T-cell (primary cell): ENCODE data around the gene PYGM. TPM values are rescaled to one million over a fixed set of nuclear protein-coding genes. Genes with fewer than 3 reads are reported as not detected.

Source experiments
- ATAC-seq, 4 experiments: fragments of 200-7000 bp in 3 of 4; fragments of 150-1000 bp in 1 of 4; cut with Tn5 transposase; replicated peaks in 1 of 4; 1 replicate in 3 of 4; 2 replicates in 1 of 4; pipeline ENCODE4 v1.10.0; 2021; ENCODE audit warnings: moderate library complexity in 3 of 4, mild to moderate bottlenecking in 2 of 4, moderate number of reproducible peaks in 1 of 4
- CTCF ChIA-PET, 2 donors: fragments of 300-600 bp; sonication (Branson Sonifier 250); formaldehyde crosslinking; loops; one replicate each; lab custom pipeline; 2022; ENCODE audit warnings: antibody characterized with exemption in 2 of 2; lab: Charles Lee
- POLR2A ChIA-PET, 2 donors: fragments of 300-600 bp; sonication (Branson Sonifier 250); formaldehyde crosslinking; loops; one replicate each; lab custom pipeline; 2022; ENCODE audit warnings: antibody characterized with exemption in 2 of 2; lab: Charles Lee
- DNase-seq, 35 experiments: peaks; one replicate each; pipeline versions ENCODE4 v3.0.0 to v3.0.0-alpha.2; 2013 to 2023
- H3K27ac ChIP-seq: one replicate; pipeline ENCODE4 v1.5.1; 2013; ENCODE audit warnings: low read length
- H3K27me3 ChIP-seq, 2 experiments: replicated peaks in 1 of 2; 1 replicate in 1 of 2; 2 replicates in 1 of 2; pipeline versions ENCODE4 v1.6.1 to v1.7.0; 2013; ENCODE audit warnings: low read length in 1 of 2, mixed read lengths in 1 of 2; ENCODE audit not compliant: control insufficient read depth in 2 of 2, insufficient read depth in 2 of 2; ENCODE audit errors: extremely low read depth in 1 of 2
- H3K36me3 ChIP-seq, 2 donors: 1 replicate in 1 of 2; 2 replicates in 1 of 2; pipeline versions ENCODE4 v1.6.1 to v1.7.0; 2013; ENCODE audit warnings: low read length in 1 of 2; ENCODE audit not compliant: control insufficient read depth in 2 of 2, insufficient read depth in 1 of 2; ENCODE audit errors: extremely low read depth in 1 of 2
- H3K4me1 ChIP-seq, 2 experiments: 1 replicate in 1 of 2; 2 replicates in 1 of 2; pipeline versions ENCODE4 v1.6.1 to v1.7.0; 2013; ENCODE audit warnings: low read length in 2 of 2, mixed read lengths in 1 of 2; ENCODE audit not compliant: insufficient read depth in 2 of 2, control insufficient read depth in 1 of 2; ENCODE audit errors: extremely low read depth in 1 of 2
- H3K4me3 ChIP-seq, 2 donors: 1 replicate in 1 of 2; 2 replicates in 1 of 2; pipeline versions ENCODE4 v1.5.1 to v1.7.0; 2013; ENCODE audit warnings: mild to moderate bottlenecking in 2 of 2, low read length in 1 of 2, moderate library complexity in 1 of 2; ENCODE audit not compliant: control insufficient read depth in 1 of 2; ENCODE audit errors: extremely low read depth in 1 of 2
- H3K9me3 ChIP-seq: 2 replicates; pipeline ENCODE4 v1.7.0; 2013
- H3K27ac Mint-ChIP-seq, 2 donors: one replicate each; pipeline ENCODE4 v1.8.0; 2020 to 2021; ENCODE audit warnings: mild to moderate bottlenecking in 2 of 2, mixed read lengths in 2 of 2
- H3K27me3 Mint-ChIP-seq, 2 donors: one replicate each; pipeline ENCODE4 v1.8.0; 2021 to 2022; ENCODE audit warnings: mixed read lengths in 2 of 2
- H3K36me3 Mint-ChIP-seq: one replicate; pipeline ENCODE4 v1.8.0; 2021; ENCODE audit warnings: mixed read lengths
- H3K4me1 Mint-ChIP-seq, 3 donors: one replicate each; pipeline ENCODE4 v1.8.0; 2020 to 2022; ENCODE audit warnings: mixed read lengths in 3 of 3, mild to moderate bottlenecking in 1 of 3
- H3K4me3 Mint-ChIP-seq, 3 donors: one replicate each; pipeline ENCODE4 v1.8.0; 2020 to 2022; ENCODE audit warnings: mild to moderate bottlenecking in 3 of 3, mixed read lengths in 3 of 3, moderate library complexity in 3 of 3
- H3K9me3 Mint-ChIP-seq, 3 donors: one replicate each; pipeline ENCODE4 v1.8.0; 2020 to 2022; ENCODE audit warnings: mixed read lengths in 3 of 3
- WGBS: methylation state at CpG from one replicate; pipeline ENCODE4 v1.1.5; 2013; ENCODE audit warnings: missing lambda C conversion rate; ENCODE audit not compliant: insufficient coverage; 5-methylcytosine and 5-hydroxymethylcytosine counted together
- total RNA-seq, 35 experiments: library from RNA in 6 of 35; stranded (reverse) in 6 of 35; fragments of 120-200 nt in 1 of 35; gene quantifications; one replicate each; pipeline versions ENCODE4 v1.2.1 to v1.2.4 and lab custom pipeline; 2013 to 2026

PYGM gene
- total RNA-seq, 5 donors from 2014 or later (not counting 1 experiment from before 2014, with no cell fraction given), result 7.4 to 34.7 (median 8.5) TPM

DNA sequence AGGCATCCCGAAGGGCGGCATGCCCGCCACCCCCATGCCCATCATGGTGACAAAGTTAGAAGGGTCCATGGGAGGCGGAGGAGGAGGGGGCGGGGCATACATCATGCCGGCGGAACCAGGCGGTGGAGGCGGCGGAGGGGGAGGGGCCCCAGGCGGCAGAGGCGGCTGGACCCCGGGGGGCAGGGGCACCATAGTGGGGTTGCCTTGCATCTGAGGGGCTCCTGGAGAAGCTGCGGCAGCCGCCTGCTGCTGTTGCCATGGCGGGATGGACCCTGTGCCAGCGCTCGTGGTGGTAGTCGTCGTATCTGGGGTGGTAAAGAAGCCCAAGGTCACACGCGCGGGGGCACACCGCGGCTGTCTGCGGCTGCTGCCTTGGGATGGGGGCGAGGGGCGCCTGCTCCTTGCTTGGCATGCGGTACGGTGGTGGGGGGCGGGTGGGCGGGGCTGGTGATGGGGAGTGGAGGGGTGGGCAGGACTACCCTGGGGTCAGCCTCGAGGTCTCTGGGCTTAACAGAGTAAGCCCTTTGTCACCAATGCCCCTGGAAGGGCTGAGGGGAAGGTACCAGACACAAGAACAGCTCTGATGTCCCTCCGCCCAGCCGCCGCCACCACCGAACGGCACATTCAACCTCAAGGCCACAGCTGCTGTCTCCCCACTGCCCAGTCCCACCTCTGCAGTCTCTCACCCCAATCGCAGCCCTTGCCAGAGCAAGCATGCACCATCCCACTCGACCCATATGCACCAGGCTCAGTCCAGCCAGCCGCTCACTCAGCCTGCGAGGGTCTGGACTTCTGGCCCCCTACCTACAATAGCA is 6.3 kb upstream of the PYGM start:
- DNase-seq, result no peak
- no peak for ATAC-seq
- Histone ChIP-seq H3K27me3 (no peaks in the 10 kb centered on the region), H3K4me1 (peaks cover 58 to 96% of the 10 kb centered on the region in 2 experiments), H3K9me3 (no peaks in the 10 kb centered on the region), H3K27ac (no peak overlapping the region), H3K36me3 (peaks cover 11 to 79% of the 10 kb centered on the region in 2 donors), H3K4me3 (no peak overlapping the region)
- H3K36me3 Mint-ChIP-seq, result peaks cover 72% of the 10 kb centered on the region
- 82% methylated on average over 11 of the region's 42 CpGs for WGBS
- H3K27ac Mint-ChIP-seq, result peak overlapping the region; percentile 88 to 97
- no peaks in the 10 kb centered on the region for H3K27me3 Mint-ChIP-seq
- no peaks in the 10 kb centered on the region for H3K9me3 Mint-ChIP-seq
- CTCF ChIA-PET, result interaction anchor here in 1 of 2 donors (0.9 kb wide), 1 partner anchor 10 kb away, joined by 4 read pairs; no protein-coding TSS in a partner anchor
- H3K4me3 Mint-ChIP-seq, result peak overlapping the region in 2 of 3 donors; percentile 37 to 86
- H3K4me1 Mint-ChIP-seq, result peaks cover 90 to 95% (median 92%) of the 10 kb centered on the region in 3 donors
- POLR2A ChIA-PET, result interaction anchor here in 1 of 2 donors (0.6 to 1.5 kb wide), 2 partner anchors 9 to 19 kb away, joined by 4 to 12 read pairs; no protein-coding TSS in a partner anchor

DNA sequence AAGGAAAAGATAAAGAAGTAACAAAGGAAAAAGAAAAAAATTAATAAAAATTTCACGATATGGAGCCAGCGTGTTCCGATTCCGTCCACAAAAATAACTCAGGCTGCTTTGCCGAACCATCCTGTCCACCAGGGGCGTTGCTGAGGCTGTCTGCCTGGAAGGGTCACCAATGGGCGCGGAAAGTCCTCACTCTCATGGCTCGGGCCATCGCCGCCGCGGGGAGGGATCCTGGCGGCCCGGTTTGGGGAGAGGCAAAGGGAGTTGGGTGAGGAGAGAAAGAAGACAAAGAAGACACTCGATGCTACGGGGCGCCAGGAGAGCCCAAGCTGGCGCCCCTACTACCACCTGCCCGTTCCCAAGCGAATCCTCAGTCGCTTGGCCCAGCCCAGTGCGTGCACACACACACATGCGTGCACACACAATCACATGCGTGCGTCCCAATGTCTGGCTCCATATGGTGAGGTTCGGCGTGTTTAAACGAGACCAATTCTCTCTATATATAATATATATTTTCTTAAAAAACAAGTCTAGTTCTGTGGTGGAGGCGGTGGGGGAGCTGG is 5.6 kb upstream of the PYGM start:
- no peak for DNase-seq
- no peaks in the 10 kb centered on the region for H3K27me3 Mint-ChIP-seq
- no peaks in the 10 kb centered on the region for H3K9me3 Mint-ChIP-seq
- H3K4me1 ChIP-seq, result peaks cover 64 to 98% of the 10 kb centered on the region in 2 experiments
- no peak for ATAC-seq
- peak overlapping the region; percentile 74 for H3K27ac ChIP-seq
- H3K36me3 ChIP-seq, result peaks cover 11 to 75% of the 10 kb centered on the region in 2 donors
- no peak overlapping the region for H3K4me3 ChIP-seq
- peaks cover 65% of the 10 kb centered on the region for H3K36me3 Mint-ChIP-seq
- POLR2A ChIA-PET, result interaction anchor here (1.5 to 2.2 kb wide), 2 partner anchors 13 to 18 kb away, joined by 12 to 17 read pairs; partner anchors contain the start of gene SF1 (in 1 of the 2)
- 93% methylated on average over 8 of the region's 30 CpGs for WGBS
- CTCF ChIA-PET, result interaction anchor here in 1 of 2 donors (1.6 kb wide), 1 partner anchor 13 kb away, joined by 8 read pairs; the partner anchor contains the start of gene SF1
- peak overlapping the region; percentile 70 to 86 (median 76) for H3K4me3 Mint-ChIP-seq
- peaks cover 90 to 95% (median 92%) of the 10 kb centered on the region in 3 donors for H3K4me1 Mint-ChIP-seq
- H3K27me3 ChIP-seq, result no peaks in the 10 kb centered on the region
- H3K27ac Mint-ChIP-seq, result peak overlapping the region; percentile 88 to 97
- H3K9me3 ChIP-seq, result no peaks in the 10 kb centered on the region

GRCh38 chr11:64764753-64765152 is 5.0 kb upstream of the PYGM start:
- peak overlapping the region in 1 of 2 donors; percentile 2 for H3K4me3 ChIP-seq
- peak overlapping the region; percentile 74 for H3K27ac ChIP-seq
- H3K36me3 ChIP-seq, result peaks cover 11 to 69% of the 10 kb centered on the region in 2 donors
- H3K4me3 Mint-ChIP-seq, result peak overlapping the region; percentile 70 to 86 (median 76)
- H3K36me3 Mint-ChIP-seq, result peaks cover 61% of the 10 kb centered on the region
- no peaks in the 10 kb centered on the region for H3K27me3 ChIP-seq
- H3K9me3 Mint-ChIP-seq, result no peaks in the 10 kb centered on the region
- ATAC-seq, result no peak
- POLR2A ChIA-PET, result interaction anchor here (1.5 to 3.0 kb wide), 3 partner anchors 8 to 18 kb away, joined by 12 to 17 read pairs (median 15); partner anchors contain the start of gene SF1 (in 1 of the 2)
- WGBS, result 39% methylated on average over 4 of the region's 8 CpGs
- H3K27me3 Mint-ChIP-seq, result no peaks in the 10 kb centered on the region
- H3K9me3 ChIP-seq, result no peaks in the 10 kb centered on the region
- peaks cover 93 to 96% (median 94%) of the 10 kb centered on the region in 3 donors for H3K4me1 Mint-ChIP-seq
- CTCF ChIA-PET, result interaction anchor here (0.6 to 1.8 kb wide), 7 partner anchors 7 to 1842 kb away, joined by 3 to 9 read pairs (median 5); partner anchors contain the start of genes RASGRP2 (in 1 of the 2) and SF1 (in 1 of the 2)
- H3K27ac Mint-ChIP-seq, result peak overlapping the region; percentile 88 to 97
- DNase-seq, result no peak
- H3K4me1 ChIP-seq, result peaks cover 70 to 98% of the 10 kb centered on the region in 2 experiments

GRCh38 chr11:64764040-64764611 is 4.4 kb upstream of the PYGM start:
- peak overlapping the region; percentile 70 to 86 (median 76) for H3K4me3 Mint-ChIP-seq
- H3K4me1 Mint-ChIP-seq, result peaks cover 92 to 96% (median 94%) of the 10 kb centered on the region in 3 donors
- ChIA-PET POLR2A (interaction anchor here (0.6 to 3.0 kb wide), 6 partner anchors 9 to 20 kb away, joined by 4 to 17 read pairs (median 10); partner anchors contain the start of genes RASGRP2 (in 1 of the 2) and SF1 (in 1 of the 2)), CTCF (interaction anchor here (0.6 to 1.8 kb wide), 8 partner anchors 8 to 1841 kb away, joined by 3 to 9 read pairs (median 5); partner anchors contain the start of genes RASGRP2 (in 1 of the 2) and SF1 (in 1 of the 2))
- peak overlapping the region; percentile 88 to 97 for H3K27ac Mint-ChIP-seq
- peak overlapping the region; percentile 74 for H3K27ac ChIP-seq
- H3K36me3 Mint-ChIP-seq, result peaks cover 55% of the 10 kb centered on the region
- 24% methylated on average over 6 of the region's 11 CpGs for WGBS
- H3K27me3 ChIP-seq, result no peaks in the 10 kb centered on the region
- H3K4me1 ChIP-seq, result peaks cover 73 to 98% of the 10 kb centered on the region in 2 experiments
- peaks cover 11 to 63% of the 10 kb centered on the region in 2 donors for H3K36me3 ChIP-seq
- H3K9me3 ChIP-seq, result no peaks in the 10 kb centered on the region
- H3K27me3 Mint-ChIP-seq, result no peaks in the 10 kb centered on the region
- H3K9me3 Mint-ChIP-seq, result no peaks in the 10 kb centered on the region
- H3K4me3 ChIP-seq, result peak overlapping the region; percentile 2 to 4
- ATAC-seq, result peak; percentile 50 to 72 (median 60)
- peak; percentile 54 to 84 (median 71) for DNase-seq

- Histone ChIP-seq H3K4me1 (peaks cover 71 to 99% of the 10 kb centered on the region in 2 experiments), H3K27me3 (no peaks in the 10 kb centered on the region), H3K27ac (peak overlapping the region; percentile 74), H3K36me3 (peaks cover 11 to 57% of the 10 kb centered on the region in 2 donors), H3K4me3 (peak overlapping the region; percentile 2 to 30), H3K9me3 (no peaks in the 10 kb centered on the region)
- WGBS, result 93% methylated on average over 3 of the region's 6 CpGs
- H3K27ac Mint-ChIP-seq, result peak overlapping the region; percentile 88 to 97
- H3K4me3 Mint-ChIP-seq, result peak overlapping the region; percentile 70 to 86 (median 76)
- H3K36me3 Mint-ChIP-seq, result peaks cover 49% of the 10 kb centered on the region
- H3K27me3 Mint-ChIP-seq, result no peaks in the 10 kb centered on the region
- ChIA-PET POLR2A (interaction anchor here (0.6 to 3.0 kb wide), 7 partner anchors 8 to 19 kb away, joined by 3 to 17 read pairs (median 6); partner anchors contain the start of genes RASGRP2 (in 1 of the 2) and SF1 (in 1 of the 2)), CTCF (interaction anchor here in 1 of 2 donors (0.6 to 1.8 kb wide), 6 partner anchors 9 to 401 kb away, joined by 3 to 9 read pairs (median 5); partner anchors contain the start of genes RASGRP2 and SF1)
- DNase-seq, result peak in 1 of 35 experiments; percentile 24
- H3K4me1 Mint-ChIP-seq, result peaks cover 90 to 92% (median 92%) of the 10 kb centered on the region in 3 donors
- ATAC-seq, result peak in 1 of 4 experiments; percentile 5
- H3K9me3 Mint-ChIP-seq, result no peaks in the 10 kb centered on the region
Observed at GRCh38 chr11:64763526-64764039, 3.8 kb upstream of the PYGM start.
